GM23338 (cell line): Measurements from ENCODE around the gene AGPAT3.

Experiments
- CREB1 ChIP-seq: fragments of 250-450 bp; sonication (Bioruptor Pico); IDR thresholded peaks from 2 replicates; pipeline ENCODE4 v1.5.0; 2020; ENCODE audit warnings: low read depth, mild to moderate bottlenecking, moderate library complexity
- TF ChIP-seq, protein P1 (sequence below), 2 experiments: fragments of 200-600 bp in 1 of 2; sonication (generic) in 1 of 2; conservative IDR thresholded peaks; 2 replicates each; pipeline versions ENCODE4 v1.5.1 to v1.6.1; 2016 to 2017; ENCODE audit warnings: antibody characterized with exemption in 2 of 2, low read depth in 2 of 2, mild to moderate bottlenecking in 2 of 2, moderate library complexity in 1 of 2

DNA sequence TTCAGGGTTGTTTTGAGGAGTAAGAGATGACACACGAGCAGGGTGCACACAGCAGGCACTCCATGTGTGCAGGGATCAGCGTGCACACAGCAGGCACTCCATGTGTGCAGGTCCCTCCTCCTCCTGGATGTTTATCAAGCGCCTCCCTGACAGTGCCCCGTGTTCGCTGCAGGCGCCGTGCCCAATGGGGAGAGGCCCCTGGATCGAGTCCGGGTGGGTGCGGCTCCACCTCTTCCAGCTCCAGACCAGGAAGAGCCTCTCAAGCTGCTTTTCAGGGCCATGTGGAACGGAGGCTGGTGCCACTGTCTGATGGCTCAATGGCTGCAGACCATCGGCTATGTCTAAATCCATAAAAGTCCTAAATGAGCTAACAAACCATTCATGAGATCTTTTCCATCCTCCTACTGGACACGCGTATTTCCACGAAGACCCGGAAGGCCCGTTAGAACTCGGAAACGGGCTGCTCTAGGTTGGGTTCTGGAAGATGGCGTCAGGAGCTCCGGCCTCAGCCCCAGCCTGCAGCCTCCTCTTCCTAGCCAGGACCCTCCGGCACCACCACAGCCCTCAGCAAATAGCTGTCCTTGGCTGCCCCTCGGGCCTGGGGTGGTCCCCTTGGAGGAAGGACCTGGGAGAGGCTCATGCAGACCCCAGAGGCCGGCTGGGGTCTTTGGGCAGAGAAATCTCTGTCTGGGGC, 39.6 kb upstream of the AGPAT3 start:
- TF ChIP-seq, protein P1, sequence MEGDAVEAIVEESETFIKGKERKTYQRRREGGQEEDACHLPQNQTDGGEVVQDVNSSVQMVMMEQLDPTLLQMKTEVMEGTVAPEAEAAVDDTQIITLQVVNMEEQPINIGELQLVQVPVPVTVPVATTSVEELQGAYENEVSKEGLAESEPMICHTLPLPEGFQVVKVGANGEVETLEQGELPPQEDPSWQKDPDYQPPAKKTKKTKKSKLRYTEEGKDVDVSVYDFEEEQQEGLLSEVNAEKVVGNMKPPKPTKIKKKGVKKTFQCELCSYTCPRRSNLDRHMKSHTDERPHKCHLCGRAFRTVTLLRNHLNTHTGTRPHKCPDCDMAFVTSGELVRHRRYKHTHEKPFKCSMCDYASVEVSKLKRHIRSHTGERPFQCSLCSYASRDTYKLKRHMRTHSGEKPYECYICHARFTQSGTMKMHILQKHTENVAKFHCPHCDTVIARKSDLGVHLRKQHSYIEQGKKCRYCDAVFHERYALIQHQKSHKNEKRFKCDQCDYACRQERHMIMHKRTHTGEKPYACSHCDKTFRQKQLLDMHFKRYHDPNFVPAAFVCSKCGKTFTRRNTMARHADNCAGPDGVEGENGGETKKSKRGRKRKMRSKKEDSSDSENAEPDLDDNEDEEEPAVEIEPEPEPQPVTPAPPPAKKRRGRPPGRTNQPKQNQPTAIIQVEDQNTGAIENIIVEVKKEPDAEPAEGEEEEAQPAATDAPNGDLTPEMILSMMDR (conservative IDR thresholded peaks at IDR 0.05; ENCODE audit: low read depth in 2 of 2) = no peak
- no peak for TF ChIP-seq CREB1 (CRISPR knock-in tag)
